NCI-H2171 (cell line): Measurements from ENCODE around the gene ADAMTS17.

ENCODE experiments used
- DNase-seq: peaks from one replicate; lab custom pipeline; 2025; lab: John Stamatoyannopoulos, UW

The ADAMTS17 gene

DNA sequence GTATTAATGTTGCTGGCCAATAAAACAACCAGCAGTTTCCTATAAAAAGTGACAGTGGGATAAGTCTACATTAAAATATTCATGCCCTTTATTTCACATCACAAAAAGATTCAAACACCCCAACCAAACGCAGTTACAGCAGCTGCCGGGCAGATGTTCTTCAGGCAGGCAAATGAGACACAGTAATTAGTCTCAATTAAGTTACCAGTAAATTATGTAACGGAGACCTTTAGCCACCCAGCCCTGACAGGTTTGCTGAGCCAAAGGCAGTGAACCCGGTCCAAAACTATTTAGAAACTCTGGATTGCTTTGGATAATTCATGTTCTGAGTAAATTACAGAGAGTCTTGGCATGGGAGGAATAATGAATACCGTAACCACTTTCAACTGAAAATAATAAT, 319.4 kb downstream of the ADAMTS17 start:
- DNase-seq, result no peak

GRCh38 chr15:100021653-100022052, 320.1 kb downstream of the ADAMTS17 start:
- no peak for DNase-seq

DNA sequence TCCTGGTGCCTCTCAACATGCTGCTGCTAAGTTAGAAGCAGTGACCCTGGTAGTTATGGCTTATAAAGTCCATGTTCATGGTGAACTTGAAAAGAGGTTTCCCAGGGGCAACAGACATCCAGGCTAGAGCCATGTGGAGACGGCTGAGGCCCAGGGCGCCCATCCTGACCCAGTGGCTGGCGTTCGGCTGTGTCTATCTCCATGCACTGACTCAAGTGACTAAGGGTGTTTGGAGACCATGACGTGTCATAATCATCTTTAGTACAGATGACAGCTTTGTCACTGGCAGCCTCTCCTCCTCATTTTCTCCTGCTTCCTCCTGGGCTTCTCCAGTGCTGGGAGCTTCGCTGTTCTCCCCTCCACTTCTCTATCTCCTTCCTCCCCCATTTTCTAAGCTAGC, 321.2 kb downstream of the ADAMTS17 start:
- no peak for DNase-seq

DNA sequence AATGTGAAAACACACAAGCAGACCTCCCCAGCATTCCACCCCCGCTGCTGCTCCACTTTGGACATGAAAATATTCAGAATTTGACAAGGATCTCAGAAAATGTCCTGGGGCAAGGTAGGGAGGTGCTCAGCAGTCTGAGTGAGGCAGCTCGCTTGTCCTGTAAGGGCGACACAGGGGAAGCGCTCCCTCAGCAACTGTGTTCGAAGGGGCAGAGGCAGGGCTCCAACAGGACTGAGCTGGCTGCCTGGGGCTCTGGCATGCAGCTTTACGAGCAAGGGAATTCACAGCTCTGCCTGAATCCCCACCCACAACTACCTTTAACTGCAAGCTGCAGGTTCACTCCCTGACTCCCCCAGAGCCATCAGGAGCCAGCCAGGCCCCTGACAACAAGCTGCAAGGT, 321.6 kb downstream of the ADAMTS17 start:
- DNase-seq, result no peak

DNA sequence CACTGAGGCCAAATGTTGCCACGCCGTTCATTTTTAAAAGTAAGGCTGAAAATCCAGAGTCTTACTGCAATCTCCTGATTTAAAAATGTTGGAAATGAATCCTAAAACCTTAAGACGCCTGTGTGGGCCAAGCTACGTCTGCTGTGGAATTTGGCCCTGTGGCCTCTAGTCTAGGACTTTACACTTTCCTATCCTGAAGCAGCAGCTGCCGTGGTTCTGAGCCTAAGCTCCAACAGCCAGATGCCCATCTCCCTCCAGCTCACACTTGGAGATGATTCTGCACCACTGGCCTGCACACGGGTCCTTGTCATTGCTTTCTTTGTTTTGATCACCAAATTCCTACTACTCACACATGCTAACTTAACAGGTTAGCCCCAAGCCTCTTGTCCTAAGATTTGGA, 322.2 kb downstream of the ADAMTS17 start:
- no peak for DNase-seq

DNA sequence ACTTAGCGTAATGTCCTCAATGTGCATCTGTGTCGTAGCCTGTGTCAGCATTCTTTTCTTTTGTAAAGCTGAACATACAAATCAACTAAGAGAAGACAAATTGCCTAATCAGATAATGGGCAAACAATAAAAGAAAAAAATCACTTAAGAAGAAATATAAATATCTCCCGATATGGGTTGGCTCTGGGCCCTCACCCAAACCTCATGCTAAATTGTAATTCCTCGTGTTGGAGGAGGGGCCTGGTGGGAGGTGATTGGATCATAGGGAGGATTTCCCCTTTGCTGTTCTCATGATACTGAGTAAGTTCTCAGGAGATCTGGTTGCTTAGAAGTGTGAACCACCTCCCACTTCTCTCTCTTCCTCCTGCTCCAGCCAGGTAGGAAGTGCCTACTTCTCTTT, 323.6 kb downstream of the ADAMTS17 start:
- no peak for DNase-seq

DNA sequence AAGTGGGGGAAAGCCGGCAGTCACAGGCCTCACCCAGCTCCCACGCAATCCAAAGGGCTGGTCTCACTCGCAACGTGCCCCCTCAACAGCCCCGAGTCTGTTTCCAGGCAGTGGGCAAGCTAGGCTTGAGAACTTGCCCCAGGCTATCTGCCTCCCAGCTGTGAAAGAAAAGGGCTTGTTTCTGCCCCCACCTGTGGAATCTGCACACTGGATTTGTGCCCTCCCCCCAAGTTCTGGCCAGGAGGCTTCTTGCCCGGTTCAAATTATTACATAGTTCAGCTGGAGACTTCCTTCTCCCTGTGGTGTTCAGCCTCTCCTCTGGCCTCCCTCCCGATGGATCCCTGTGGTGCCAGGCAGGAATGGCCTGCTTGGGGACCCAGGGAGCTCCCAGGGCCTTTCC, 324.6 kb downstream of the ADAMTS17 start:
- no peak for DNase-seq

DNA sequence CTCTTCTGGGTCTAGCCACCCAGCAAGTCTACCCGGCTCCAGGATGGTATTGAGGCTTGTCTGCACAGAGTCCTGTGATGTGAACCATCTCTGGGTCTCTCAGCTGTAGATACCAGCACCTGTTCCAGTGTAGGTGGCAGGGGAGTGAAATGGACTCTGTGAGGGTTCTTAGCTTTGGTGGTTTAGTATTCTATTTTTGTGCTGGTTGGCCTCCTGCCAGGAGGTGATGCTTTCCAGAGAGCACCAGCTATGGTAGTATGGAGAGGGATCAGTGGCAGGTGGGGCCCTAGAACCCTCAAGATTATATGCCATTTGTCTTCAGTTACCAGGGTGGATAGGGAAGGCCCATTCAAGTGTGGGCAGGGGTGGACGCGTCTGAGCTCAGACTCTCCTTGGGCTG, 325.1 kb downstream of the ADAMTS17 start:
- DNase-seq, result no peak

DNA sequence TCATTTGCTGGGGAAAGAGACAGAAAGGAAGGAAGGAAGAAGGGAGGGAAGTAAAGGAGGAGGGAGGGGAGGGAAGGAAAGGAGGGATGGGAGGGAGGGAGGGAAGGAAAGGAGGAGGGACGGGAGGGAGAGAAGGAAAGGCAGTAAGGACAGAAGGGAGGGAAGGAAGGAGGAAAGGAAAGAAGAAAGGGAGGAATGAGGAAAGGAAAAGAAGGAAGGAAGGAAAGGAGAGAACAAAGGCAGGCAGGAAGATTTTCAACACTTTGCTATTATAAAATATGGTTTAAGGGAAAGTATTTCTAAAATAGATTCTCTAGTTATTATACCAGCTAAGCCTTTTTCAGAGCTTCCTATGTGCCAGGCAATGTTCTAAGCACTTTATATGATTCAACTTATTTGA, 330.5 kb downstream of the ADAMTS17 start:
- no peak for DNase-seq

GRCh38 chr15:100009372-100009771, 332.4 kb downstream of the ADAMTS17 start:
- no peak for DNase-seq

- no peak for DNase-seq
Observed at GRCh38 chr15:100008258-100008657, 333.5 kb downstream of the ADAMTS17 start.

DNA sequence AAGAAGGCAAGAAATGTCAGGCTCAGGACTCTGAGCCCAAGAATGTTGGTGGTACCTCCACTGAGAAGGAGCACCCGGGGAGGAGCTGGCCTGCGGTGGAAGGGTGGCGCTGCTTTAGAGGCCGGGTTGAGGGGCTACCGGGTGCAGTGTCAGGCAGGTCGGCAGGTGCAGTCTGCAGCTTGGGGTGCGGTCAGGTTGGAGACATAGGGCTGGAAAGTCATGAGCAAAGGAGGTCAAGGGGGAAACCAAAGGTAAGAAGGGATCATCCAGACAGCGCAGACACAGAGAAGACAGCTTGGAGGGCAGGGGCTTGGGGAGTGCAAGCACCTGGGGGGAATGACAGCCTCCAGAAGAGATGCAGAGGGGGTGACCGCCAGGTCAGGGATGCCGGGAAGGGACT, 334.2 kb downstream of the ADAMTS17 start:
- no peak for DNase-seq

DNA sequence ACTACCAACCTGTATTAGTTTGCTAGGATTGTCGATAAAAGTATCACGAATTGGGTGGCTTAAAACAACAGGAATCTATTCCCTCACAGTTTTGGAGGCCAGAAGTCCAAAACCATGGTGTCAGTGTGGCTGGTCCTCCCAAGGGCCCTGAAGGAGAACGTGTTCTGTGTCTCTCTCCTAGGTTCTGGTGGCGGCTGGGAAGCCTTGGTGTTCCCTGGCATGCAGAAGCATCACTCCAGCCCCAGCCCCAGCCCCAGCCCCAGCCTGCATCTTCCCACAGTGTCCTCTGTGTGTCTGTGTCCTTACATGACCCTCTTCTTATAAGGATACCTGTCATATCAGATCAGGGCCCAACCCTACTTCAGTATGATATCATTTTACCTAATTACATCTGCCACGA, 336.1 kb downstream of the ADAMTS17 start:
- DNase-seq, result no peak

- no peak for DNase-seq
Observed at GRCh38 chr15:100005013-100005412, 336.8 kb downstream of the ADAMTS17 start.

DNA sequence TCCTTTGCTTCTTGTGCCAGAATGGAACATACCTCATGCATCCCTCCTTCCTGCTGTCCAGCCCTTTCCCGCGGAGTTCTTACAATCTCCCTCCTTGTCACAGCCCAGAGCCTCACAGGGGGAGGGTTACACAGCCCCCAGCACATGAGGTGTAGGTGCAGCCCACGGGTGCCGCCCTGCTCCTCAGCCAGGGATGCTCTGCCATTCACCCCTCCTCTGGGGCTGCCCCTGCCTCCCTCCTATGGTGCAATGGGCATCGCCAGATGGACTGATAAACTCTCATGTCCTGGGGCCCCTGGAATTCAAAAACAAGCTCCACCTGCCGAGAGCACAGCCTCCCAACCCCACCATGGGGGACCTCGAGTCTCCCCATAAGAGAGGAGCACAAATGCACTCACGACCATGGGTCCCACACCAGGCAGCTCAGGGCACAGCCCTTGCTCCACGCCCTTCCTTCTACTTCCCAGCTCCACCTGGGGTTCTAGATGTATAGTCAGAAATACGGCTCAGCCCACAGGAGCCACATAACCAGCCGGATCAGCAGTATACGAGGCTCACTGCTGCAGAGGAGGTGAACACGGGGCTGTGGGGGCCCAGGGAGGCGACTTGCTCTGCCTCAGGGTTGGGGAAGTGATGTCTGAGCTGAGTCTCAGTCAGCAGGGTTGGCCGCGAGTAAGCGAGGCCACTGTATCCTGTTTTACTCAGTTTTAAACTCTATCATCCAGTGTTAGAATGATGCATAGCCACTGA, 338.8 kb downstream of the ADAMTS17 start:
- DNase-seq, result no peak

DNA sequence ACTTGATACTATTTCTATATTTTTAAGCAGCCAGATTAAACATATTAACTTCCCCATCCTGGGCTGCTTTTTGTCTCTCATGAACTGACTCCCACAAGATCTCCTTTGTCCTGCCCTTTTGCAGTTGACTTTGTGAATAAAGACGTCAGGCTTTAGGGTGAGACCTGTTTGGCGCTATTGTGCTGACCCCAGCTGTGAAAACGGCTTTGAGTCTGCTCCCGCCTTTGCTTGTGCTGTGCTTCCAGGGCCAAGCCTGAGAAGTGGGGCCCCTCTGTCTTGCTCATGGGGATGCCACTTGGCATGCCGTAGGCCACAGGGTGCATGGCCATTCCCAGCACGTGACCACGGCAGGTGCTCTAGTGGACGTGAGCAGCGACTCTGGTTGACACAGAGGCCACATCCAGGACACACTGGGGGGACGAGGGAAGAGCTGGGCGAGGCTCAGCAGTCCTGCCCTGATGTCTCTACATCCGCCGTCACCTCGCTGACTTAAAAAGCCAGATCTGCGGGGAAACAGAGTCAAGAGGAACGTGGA, 339.6 kb downstream of the ADAMTS17 start:
- DNase-seq, result no peak

DNA sequence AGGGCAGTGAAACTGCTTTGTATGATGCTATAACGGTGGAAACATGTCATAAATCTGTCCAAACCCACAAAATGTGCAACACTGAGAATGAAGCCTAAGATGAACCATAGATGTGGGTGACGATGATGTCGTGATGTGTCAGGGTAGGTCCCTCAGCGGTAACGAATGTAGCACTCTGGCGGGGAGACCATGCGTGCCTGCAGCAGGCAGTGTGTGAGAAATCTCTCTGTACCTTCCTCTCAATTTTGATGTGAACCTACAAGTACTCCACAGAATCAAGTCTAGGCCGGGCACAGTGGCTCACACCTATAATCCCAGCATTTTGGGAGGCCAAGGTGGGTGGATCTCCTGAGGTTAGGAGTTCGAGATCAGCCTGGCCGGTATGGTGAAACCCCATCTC, 340.4 kb downstream of the ADAMTS17 start:
- no peak for DNase-seq

DNA sequence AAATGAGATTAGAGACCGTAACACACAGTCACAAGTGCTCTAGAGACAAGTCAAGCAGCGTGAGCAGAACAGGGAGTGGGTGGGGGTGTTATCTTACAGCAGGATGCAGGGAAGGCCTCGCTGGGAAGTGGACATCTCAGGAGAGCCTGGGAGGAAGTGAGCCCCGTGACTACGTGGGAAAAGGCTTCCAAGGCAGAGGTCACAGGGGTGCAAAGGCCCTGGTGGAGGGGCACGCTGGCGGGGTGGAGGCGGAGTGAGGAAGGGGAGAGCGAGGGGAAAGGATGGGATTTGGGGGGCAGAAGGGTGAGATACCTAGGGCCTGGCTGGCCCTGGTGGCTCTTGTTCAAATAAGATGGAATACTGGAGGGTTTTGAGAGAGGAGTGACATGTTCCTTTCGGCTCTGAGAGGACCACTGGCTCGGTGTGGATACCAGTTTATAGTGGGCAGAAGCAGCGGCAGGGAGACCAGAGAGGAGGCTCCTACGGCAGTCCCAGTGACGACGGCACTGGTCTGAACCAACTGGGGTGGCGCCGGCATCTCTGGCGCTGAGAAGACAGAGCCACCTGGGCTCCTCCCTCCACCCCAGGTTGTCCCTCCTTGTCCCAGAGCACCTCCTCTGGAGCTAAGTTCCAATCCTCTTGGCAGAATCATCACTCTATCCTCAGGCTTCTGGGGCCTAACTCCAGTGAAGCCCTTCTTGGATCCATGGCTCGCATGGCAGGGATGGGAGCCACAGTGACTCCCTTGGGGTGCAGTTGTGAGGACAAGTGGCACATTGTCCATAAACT, 342.3 kb downstream of the ADAMTS17 start:
- no peak for DNase-seq

- DNase-seq, result no peak
Observed at GRCh38 chr15:99998661-99999101, 343.1 kb downstream of the ADAMTS17 start.

DNA sequence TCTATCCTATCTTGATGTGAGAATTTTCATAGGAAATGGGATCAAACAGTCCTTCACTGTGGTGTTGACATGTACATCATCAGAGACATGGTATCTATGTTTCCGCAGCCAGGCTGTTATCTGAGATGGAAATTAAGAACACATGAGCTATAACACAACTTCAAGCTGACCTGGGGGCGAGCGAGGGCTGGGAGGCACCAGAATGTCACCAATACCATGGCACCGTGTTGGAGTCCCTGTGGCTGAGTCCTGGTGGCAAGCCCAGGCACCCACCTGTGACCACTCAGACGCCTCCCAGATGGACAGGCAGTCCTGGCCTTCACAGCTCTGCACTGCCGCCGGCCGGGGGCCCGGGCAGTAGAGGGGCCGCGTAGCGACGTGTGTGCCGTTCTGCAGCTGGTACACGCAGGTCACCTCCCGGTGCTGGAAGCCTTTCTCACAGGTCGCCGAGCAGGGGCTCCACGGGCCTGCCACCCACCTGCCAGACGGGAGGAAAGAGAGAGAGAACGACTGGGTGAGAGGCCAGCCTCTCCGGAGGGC, 344.6 kb downstream of the ADAMTS17 start:
- no peak for DNase-seq

- DNase-seq, result no peak
Observed at GRCh38 chr15:99996660-99997059, 345.1 kb downstream of the ADAMTS17 start.

DNA sequence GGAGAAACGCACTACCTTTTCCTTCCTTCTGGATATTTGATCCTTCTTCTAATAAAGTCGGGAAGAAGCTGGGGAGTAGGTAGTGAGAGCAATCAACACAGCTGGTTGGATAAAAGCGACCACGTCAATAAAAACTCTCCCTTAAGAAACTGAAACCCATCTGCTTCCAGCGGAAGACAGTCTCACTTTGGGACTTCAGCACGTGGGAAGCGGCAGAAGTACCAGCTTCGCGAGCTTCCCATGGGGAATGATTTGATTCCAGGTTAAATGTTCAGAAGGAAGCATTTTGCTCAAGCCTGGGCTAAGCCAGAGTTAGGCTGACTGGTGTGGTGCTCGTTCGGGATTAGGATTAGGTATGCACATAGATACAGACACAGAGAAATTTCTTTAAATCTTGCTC, 346.2 kb downstream of the ADAMTS17 start:
- DNase-seq, result no peak

- no peak for DNase-seq
Observed at GRCh38 chr15:99994849-99995248, 346.9 kb downstream of the ADAMTS17 start.
